ENCODE data around the gene THAP11.

Gene THAP11

DNA sequence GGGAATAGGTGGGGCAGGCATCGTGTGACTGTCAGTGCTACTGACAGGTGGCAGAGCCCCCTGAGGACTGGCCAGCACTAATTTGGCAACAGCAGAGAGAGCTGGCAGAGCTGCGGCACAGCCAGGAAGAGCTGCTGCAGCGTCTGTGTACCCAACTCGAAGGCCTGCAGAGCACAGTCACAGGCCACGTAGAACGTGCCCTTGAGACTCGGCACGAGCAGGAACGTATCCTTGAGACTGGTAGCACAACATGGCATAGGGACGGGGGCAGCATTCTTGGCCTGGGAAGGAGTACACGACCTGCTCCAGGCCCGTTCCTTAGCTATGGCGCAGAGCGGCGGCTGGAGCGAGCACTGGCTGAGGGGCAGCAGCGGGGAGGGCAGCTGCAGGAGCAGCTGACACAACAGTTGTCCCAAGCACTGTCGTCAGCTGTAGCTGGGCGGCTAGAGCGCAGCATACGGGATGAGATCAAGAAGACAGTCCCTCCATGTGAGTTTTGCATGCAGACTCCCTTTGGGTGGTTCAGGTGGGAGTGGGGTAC lies 39.6 kb downstream of the THAP11 start:
- no peaks in the 10 kb centered on the region for H4K20me1 ChIP-seq (ENCODE audit: insufficient read depth, low read length)

DNA sequence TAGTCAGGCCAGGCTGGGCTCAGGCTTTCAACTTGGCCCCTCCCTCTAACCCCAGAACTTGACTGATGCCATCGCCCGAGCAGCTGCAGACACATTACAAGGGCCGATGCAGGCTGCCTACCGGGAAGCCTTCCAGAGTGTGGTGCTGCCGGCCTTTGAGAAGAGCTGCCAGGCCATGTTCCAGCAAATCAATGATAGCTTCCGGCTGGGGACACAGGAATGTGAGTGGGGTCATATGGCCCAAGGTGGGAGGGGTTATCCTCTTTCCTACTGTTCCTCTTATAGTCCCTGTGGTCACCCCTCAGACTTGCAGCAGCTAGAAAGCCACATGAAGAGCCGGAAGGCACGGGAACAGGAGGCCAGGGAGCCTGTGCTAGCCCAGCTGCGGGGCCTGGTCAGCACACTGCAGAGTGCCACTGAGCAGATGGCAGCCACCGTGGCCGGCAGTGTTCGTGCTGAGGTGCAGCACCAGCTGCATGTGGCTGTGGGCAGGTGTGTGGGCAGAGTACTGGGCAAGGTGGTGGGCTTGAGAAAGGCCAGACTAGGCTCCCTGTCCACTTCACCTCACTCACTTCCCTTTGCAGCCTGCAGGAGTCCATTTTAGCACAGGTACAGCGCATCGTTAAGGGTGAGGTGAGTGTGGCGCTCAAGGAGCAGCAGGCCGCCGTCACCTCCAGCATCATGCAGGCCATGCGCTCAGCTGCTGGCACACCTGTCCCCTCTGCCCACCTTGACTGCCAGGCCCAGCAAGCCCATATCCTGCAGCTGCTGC lies 40.4 kb downstream of the THAP11 start:
- no peak overlapping the region for H3K4me2 ChIP-seq (ENCODE audit: low read length)
- no peak for TF ChIP-seq CTCF (IDR thresholded peaks at IDR 0.05; ENCODE audit: low read length)
- no peak for TF ChIP-seq EZH2 (IDR thresholded peaks at IDR 0.05; ENCODE audit: borderline replicate concordance, low read length)

More for the DNA sequence above, 39.6 kb downstream of the THAP11 start:
- H3K27me3 ChIP-seq (ENCODE audit: insufficient read depth, low read length), result no peaks in the 10 kb centered on the region
- H3K79me2 ChIP-seq (ENCODE audit: insufficient read depth, low read length), result no peaks in the 10 kb centered on the region
- no peaks in the 10 kb centered on the region for H3K9me2 ChIP-seq (ENCODE audit: low read depth, low read length)
- no peaks in the 10 kb centered on the region for H3K9me3 ChIP-seq (ENCODE audit: low read length)
- peaks cover 96% of the 10 kb centered on the region for H3K36me3 ChIP-seq (ENCODE audit: insufficient read depth, low read length)
- H3K9ac ChIP-seq (ENCODE audit: low read length), result no peak overlapping the region
- H3K4me2 ChIP-seq (ENCODE audit: low read length), result no peak overlapping the region
- H3K4me1 ChIP-seq (ENCODE audit: insufficient read depth, low read length, severe bottlenecking), result no peaks in the 10 kb centered on the region
- H3K4me3 ChIP-seq (ENCODE audit: low read depth, low read length, poor library complexity, severe bottlenecking), result no peak overlapping the region
- H3K27ac ChIP-seq (ENCODE audit: low read depth, low read length, poor library complexity, severe bottlenecking), result no peak overlapping the region
- H2AFZ ChIP-seq (ENCODE audit: low read length), result no peak overlapping the region
- TF ChIP-seq CTCF (IDR thresholded peaks at IDR 0.05; ENCODE audit: low read length), result no peak
- TF ChIP-seq EZH2 (IDR thresholded peaks at IDR 0.05; ENCODE audit: borderline replicate concordance, low read length), result no peak
- no peaks in the 10 kb centered on the region for H3F3A ChIP-seq (ENCODE audit: insufficient read depth, low read length)

GRCh38 chr16:67883146-67883871 lies 41.2 kb downstream of the THAP11 start:
- Histone ChIP-seq H3K79me2 (ENCODE audit: insufficient read depth, low read length) (no peaks in the 10 kb centered on the region), H3K9me2 (ENCODE audit: low read depth, low read length) (no peaks in the 10 kb centered on the region), H3F3A (ENCODE audit: insufficient read depth, low read length) (no peaks in the 10 kb centered on the region), H3K4me2 (ENCODE audit: low read length) (no peak overlapping the region), H3K27me3 (ENCODE audit: insufficient read depth, low read length) (no peaks in the 10 kb centered on the region), H4K20me1 (ENCODE audit: insufficient read depth, low read length) (no peaks in the 10 kb centered on the region), H3K36me3 (ENCODE audit: insufficient read depth, low read length) (peaks cover 82% of the 10 kb centered on the region), H3K4me1 (ENCODE audit: insufficient read depth, low read length, severe bottlenecking) (no peaks in the 10 kb centered on the region), H3K4me3 (ENCODE audit: low read depth, low read length, poor library complexity, severe bottlenecking) (no peak overlapping the region), H3K27ac (ENCODE audit: low read depth, low read length, poor library complexity, severe bottlenecking) (no peak overlapping the region), H3K9ac (ENCODE audit: low read length) (no peak overlapping the region), H2AFZ (ENCODE audit: low read length) (no peak overlapping the region), H3K9me3 (ENCODE audit: low read length) (no peaks in the 10 kb centered on the region)
- TF ChIP-seq CTCF (IDR thresholded peaks at IDR 0.05; ENCODE audit: low read length), result no peak
- TF ChIP-seq EZH2 (IDR thresholded peaks at IDR 0.05; ENCODE audit: borderline replicate concordance, low read length), result no peak

More for the DNA sequence above, 40.4 kb downstream of the THAP11 start:
- Histone ChIP-seq H2AFZ (ENCODE audit: low read length) (no peak overlapping the region), H3K27ac (ENCODE audit: low read depth, low read length, poor library complexity, severe bottlenecking) (no peak overlapping the region), H3F3A (ENCODE audit: insufficient read depth, low read length) (no peaks in the 10 kb centered on the region), H3K9ac (ENCODE audit: low read length) (no peak overlapping the region), H3K27me3 (ENCODE audit: insufficient read depth, low read length) (no peaks in the 10 kb centered on the region), H3K79me2 (ENCODE audit: insufficient read depth, low read length) (no peaks in the 10 kb centered on the region), H3K36me3 (ENCODE audit: insufficient read depth, low read length) (peaks cover 89% of the 10 kb centered on the region), H4K20me1 (ENCODE audit: insufficient read depth, low read length) (no peaks in the 10 kb centered on the region), H3K9me3 (ENCODE audit: low read length) (no peaks in the 10 kb centered on the region), H3K4me1 (ENCODE audit: insufficient read depth, low read length, severe bottlenecking) (no peaks in the 10 kb centered on the region), H3K4me3 (ENCODE audit: low read depth, low read length, poor library complexity, severe bottlenecking) (no peak overlapping the region), H3K9me2 (ENCODE audit: low read depth, low read length) (no peaks in the 10 kb centered on the region)

All from OCI-LY1 (cell line).